Prostate gland (tissue), 1 donor: Measurements from ENCODE around the gene OSBPL3.

ENCODE experiments used
- POLR2A ChIP-seq: fragments of 450-650 bp; IDR thresholded peaks from one replicate; pipeline ENCODE4 v1.6.1; 2016; ENCODE audit warnings: antibody characterized with exemption, mild to moderate bottlenecking
- POLR2AphosphoS5 ChIP-seq: sonication (generic); formaldehyde crosslinking; IDR thresholded peaks from one replicate; pipeline ENCODE4 v1.6.1; 2017; ENCODE audit warnings: antibody characterized with exemption

DNA sequence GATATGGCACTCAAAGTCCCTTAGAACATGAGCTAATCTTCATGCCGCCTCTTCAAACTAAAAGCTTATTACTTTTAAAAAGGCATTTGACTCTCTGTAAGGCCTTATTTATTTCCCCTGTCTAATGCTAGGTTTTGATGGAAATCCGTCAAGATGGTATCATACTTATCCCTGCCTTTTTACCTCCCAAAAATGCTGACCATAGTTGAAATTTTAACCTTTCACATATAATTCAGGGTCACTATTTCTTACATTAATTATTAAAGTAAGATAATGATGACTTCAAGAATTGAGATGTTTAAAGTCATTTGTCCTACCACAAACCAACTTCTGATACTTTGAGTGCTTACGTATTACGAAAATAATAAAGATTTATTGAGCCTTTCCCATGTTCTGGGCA lies 12.3 kb upstream of the OSBPL3 start:
- no peak for TF ChIP-seq POLR2AphosphoS5
- TF ChIP-seq POLR2A: no peak
